G401 (cell line): ENCODE results near the gene KLHDC7A. TPM values are rescaled to one million over a fixed set of nuclear protein-coding genes. Genes with fewer than 3 reads are reported as not detected.

Experiments
- DNase-seq: peaks from one replicate; pipeline ENCODE4 v3.0.0-alpha.2; 2015; ENCODE audit warnings: low spot score
- in situ Hi-C: cut with HindIII; loops from 2 replicates; pipeline ENCODE4 v1.10.0; 2016; ENCODE audit warnings: low sequenced_read_pairs, mixed read lengths
- total RNA-seq: library from RNA; depleted of rRNA; stranded (reverse); fragments of >200 nt; shearing (Covaris generic); gene quantifications from 2 replicates; pipeline ENCODE4 v1.2.3, GENCODE V29; 2014

KLHDC7A gene
- total RNA-seq, 1 experiment from 2014 or later: 11.2 TPM

GRCh38 chr1:18496497-18497235 is 15.9 kb downstream of the KLHDC7A start:
- in situ Hi-C loops: no loop called here
- DNase-seq: no peak

DNA sequence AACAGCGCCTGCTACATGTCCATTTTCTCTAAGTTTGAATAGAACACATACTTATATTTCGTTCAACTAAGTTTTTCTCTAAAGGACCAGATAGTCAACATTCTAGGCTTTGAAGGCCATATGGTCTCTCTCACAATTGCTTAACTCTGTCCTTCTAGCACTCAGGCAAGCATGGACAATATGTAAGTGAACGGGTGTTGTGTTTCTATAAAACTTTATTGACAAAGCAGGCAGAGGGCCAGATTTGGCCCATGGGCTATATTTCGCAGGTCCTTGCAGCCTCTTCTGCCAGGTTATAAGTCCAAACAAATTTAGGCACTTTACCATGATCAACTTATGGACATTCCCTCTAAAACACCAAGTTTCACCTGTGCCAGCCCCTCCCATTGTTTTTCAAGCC is 21.1 kb downstream of the KLHDC7A start:
- no peak for DNase-seq

GRCh38 chr1:18504609-18505008 is 23.9 kb downstream of the KLHDC7A start:
- no peak for DNase-seq
- in situ Hi-C loops: no loop called here

More for the DNA sequence above, 21.1 kb downstream of the KLHDC7A start:
- in situ Hi-C loops: no loop called here

- no peak for DNase-seq
- in situ Hi-C loops: no loop called here
These were observed 24.9 kb downstream of the KLHDC7A start for GRCh38 chr1:18505666-18506065.

DNA sequence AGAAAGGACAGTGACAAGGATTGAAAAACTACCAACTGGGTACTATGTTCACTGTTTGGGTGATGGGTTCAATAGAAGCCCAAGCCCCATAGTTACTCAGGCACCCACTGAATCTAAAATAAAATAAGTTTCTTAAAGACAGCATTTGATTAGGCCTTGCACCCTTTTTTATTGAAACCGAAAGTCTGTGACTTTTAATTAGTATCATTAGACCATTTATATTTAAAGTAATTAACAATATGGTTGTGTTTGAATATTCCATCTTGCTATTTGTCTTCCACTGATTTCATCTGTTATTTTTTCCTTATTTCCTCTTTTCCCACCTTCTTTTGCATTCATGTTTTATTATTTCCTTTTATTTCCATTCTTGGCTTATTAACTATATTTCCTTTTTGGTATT is 27.4 kb downstream of the KLHDC7A start:
- no peak for DNase-seq
- in situ Hi-C loops: no loop called here

DNA sequence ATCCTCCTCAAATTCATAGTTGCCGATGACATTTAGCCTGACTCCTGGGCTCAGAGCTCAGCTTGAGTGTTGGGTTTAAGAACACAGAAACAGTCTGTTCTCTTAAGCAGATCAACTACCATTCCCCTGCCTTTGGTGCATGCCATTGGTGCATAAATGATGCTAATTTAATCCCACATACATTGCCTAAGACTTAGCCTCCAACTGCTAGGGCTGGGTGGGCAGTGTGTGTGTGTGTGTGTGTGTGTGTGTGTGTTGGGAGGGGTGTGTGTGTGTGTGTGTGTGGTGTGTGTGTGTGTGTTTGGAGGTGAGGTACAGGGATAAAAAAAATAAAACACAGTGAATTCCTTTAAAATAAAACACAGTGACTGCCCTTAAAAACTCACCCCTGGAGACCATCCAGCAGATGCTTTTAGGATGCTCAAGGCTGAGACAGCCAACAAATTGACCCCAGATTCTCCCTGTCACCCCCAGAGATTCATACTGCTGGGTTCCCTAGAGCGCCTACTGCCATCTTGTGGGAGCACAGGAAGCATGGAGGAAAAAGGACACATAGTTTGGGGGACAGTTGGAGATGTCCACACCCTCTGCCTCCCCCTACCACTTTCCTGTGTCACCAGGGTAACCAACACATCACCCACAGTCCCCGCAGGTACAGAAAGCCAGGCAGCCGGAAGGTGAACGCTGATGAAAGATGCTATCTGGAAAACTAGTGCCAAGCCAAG is 30.6 kb downstream of the KLHDC7A start:
- peak; percentile 18 for DNase-seq
- in situ Hi-C loops: no loop called here

GRCh38 chr1:18511874-18512150 is 31.1 kb downstream of the KLHDC7A start:
- in situ Hi-C loops: no loop called here
- DNase-seq: no peak

GRCh38 chr1:18512883-18513282 is 32.2 kb downstream of the KLHDC7A start:
- DNase-seq: no peak
- in situ Hi-C loops: no loop called here

- in situ Hi-C loops: no loop called here
- no peak for DNase-seq
These were observed 33.3 kb downstream of the KLHDC7A start for GRCh38 chr1:18513995-18514394.

DNA sequence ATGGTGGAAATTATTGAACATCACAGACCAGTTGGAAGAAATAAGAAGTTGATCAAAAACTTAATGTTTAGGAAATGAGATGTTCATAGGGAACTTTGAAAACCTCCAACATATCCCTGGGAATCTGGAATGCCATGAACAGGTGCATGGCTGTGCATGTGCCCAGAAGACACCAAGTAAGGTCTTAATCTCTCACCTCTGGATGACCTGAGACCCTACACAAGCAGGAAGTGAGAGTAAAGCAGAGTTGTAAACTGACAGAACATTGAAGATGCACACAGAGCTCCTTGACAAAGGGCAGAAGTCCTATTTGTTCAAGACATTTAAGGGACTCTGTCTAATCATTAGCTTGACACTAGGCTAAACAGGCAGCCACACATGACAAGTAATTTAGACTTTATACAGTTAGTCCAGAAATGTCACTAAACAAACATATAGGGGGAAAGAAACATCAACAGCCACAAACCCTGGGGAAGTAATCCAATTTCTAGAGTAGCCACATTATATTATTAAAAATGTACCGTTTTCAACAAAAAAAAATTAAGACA is 34.5 kb downstream of the KLHDC7A start:
- no peak for DNase-seq
- in situ Hi-C loops: no loop called here

DNA sequence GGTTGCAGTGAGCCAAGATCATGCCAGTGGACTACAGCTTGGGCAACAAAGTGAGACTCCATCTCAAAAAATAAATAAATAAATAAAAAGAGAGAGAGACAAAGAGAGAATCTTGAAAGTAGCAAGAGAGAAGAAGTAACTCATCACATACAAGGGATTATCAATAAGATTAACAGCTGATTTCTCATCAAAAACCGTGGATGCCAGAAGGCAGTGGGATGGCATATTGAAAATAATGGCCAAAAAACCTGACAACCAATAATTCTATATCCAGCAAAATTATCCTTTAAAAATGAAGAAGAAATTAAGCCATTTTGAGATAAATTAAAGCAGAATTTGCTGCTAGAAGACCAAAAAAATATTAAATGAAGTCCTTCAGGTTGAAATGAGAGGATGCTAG is 35.7 kb downstream of the KLHDC7A start:
- in situ Hi-C loops: no loop called here
- no peak for DNase-seq

DNA sequence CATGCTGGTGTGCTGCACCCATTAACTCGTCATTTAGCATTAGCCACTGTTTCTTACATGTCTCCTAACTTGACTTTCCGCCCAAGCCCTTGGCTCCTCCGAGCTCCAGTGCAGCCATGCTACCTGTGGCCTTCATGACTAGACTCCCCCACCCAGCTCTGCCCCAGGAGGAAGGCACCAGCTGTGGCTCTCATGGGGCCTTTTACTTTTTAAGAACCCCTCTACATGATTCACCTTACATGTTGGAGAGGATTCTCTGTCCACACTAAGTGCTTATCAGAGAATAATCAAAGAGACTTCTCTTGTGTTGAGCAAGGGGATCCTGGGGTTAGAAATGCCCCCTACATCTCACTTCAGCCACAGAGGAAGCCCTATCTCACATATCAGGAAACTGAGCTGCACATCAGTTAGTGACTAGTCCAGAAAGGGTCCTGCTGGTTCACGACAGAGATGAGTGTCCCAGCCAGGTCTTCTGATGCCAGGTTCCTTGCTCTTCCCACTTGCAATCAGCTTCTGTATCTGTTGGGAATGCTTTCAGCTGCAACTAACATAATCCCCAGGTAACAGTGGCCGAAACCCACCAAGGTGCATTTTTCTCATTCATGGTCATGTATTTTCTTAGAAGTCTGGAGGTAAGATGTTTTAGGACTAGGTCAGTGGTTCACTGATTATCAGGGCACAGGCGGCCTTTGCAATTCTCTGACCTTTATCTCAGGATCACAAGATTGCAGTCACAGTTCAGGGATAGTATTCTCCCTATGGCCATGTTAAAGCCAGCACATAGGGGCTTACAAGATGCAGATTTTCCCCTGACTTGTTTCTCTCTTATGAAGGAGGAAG is 45.9 kb downstream of the KLHDC7A start:
- in situ Hi-C loops: no loop called here
- no peak for DNase-seq

- DNase-seq: no peak
- in situ Hi-C loops: no loop called here
These were observed 46.8 kb downstream of the KLHDC7A start for GRCh38 chr1:18527514-18527913.

- DNase-seq: no peak
- in situ Hi-C loops: no loop called here
These were observed 47.2 kb downstream of the KLHDC7A start for GRCh38 chr1:18527921-18528320.

- in situ Hi-C loops: no loop called here
- no peak for DNase-seq
These were observed 47.9 kb downstream of the KLHDC7A start for GRCh38 chr1:18528616-18529015.

GRCh38 chr1:18529714-18530113 is 49.0 kb downstream of the KLHDC7A start:
- DNase-seq: no peak
- in situ Hi-C loops: no loop called here

GRCh38 chr1:18530587-18531502 is 50.1 kb downstream of the KLHDC7A start:
- in situ Hi-C loops: no loop called here
- peak; percentile 32 for DNase-seq

GRCh38 chr1:18531503-18531845 is 50.7 kb downstream of the KLHDC7A start:
- in situ Hi-C loops: no loop called here
- no peak for DNase-seq
